Activated T-helper 1 cell treated with Interleukin-2 at 50 U/mL for 16 hours (primary cell): ENCODE results near the gene PDE8B.

Experiments used
- DNase-seq: peaks from one replicate; pipeline ENCODE4 v3.0.0-alpha.2; 2020; ENCODE audit warnings: low read depth

Gene PDE8B

GRCh38 chr5:77210091-77210963 lies at the start of gene PDE8B:
Gene PDE8B, plus strand, starts transcription at chr5:77210680. Its CDS starts 246 bp downstream, at chr5:77210926.
- DNase-seq: no peak

- no peak for DNase-seq
Observed at GRCh38 chr5:77163453-77163852, 47.0 kb upstream of the PDE8B start.

GRCh38 chr5:77167063-77167462 lies 43.4 kb upstream of the PDE8B start:
- DNase-seq: no peak

- DNase-seq: no peak
Observed at GRCh38 chr5:77167695-77168121, 42.8 kb upstream of the PDE8B start.

- no peak for DNase-seq
Observed at GRCh38 chr5:77168161-77168878, 42.2 kb upstream of the PDE8B start.

- DNase-seq: no peak
Observed at GRCh38 chr5:77168879-77169244, 41.6 kb upstream of the PDE8B start.

GRCh38 chr5:77170196-77170890 lies 40.1 kb upstream of the PDE8B start:
- DNase-seq: no peak

GRCh38 chr5:77171141-77171910 lies 39.2 kb upstream of the PDE8B start:
- DNase-seq: no peak

GRCh38 chr5:77172713-77173328 lies 37.7 kb upstream of the PDE8B start:
- DNase-seq: no peak

GRCh38 chr5:77174526-77174925 lies 36.0 kb upstream of the PDE8B start:
- no peak for DNase-seq

GRCh38 chr5:77175231-77175630 lies 35.2 kb upstream of the PDE8B start:
- DNase-seq: no peak

- no peak for DNase-seq
Observed at GRCh38 chr5:77176429-77176828, 34.1 kb upstream of the PDE8B start.

GRCh38 chr5:77177576-77177975 lies 32.9 kb upstream of the PDE8B start:
- DNase-seq: no peak

- no peak for DNase-seq
Observed at GRCh38 chr5:77180167-77181081, 30.1 kb upstream of the PDE8B start.

- DNase-seq: no peak
Observed at GRCh38 chr5:77181173-77181572, 29.3 kb upstream of the PDE8B start.

- DNase-seq: no peak
Observed at GRCh38 chr5:77181596-77182304, 28.7 kb upstream of the PDE8B start.

GRCh38 chr5:77182367-77182766 lies 28.1 kb upstream of the PDE8B start:
- no peak for DNase-seq

GRCh38 chr5:77186652-77187370 lies 23.7 kb upstream of the PDE8B start:
- DNase-seq: no peak

GRCh38 chr5:77189421-77189820 lies 21.1 kb upstream of the PDE8B start:
- no peak for DNase-seq
